HCT116 (cell line): ENCODE results near the gene SBNO2. TPM values are rescaled to one million over a fixed set of nuclear protein-coding genes. Genes with fewer than 3 reads are reported as not detected.
A peak's percentile ranks its signal among the peaks of the same experiment; 100 is the strongest.
"Not testable (repeated sequence)": the region's sequence is repeated elsewhere in the genome, so short reads cannot be mapped to it uniquely, and the experiment has no call there.

Experiments used
- ATAC-seq: fragments of 200-7000 bp; cut with Tn5 transposase; 2 replicates; pipeline ENCODE4 v1.9.1; 2020; ENCODE audit warnings: mild to moderate bottlenecking, moderate library complexity
- BruUV-seq: library from RNA; stranded (reverse); fragments of 400-500 nt; replicated peaks from 2 replicates; lab custom pipeline; 2021; lab: Mats Ljungman, UMichigan
- CTCF ChIA-PET: fragments of 300-600 bp; sonication (Branson Sonifier 250); formaldehyde crosslinking; loops from one replicate; lab custom pipeline; 2021; ENCODE audit warnings: antibody characterized with exemption; lab: Charles Lee
- POLR2A ChIA-PET: fragments of 300-600, 350-600 bp; sonication (Branson Sonifier 250); formaldehyde crosslinking; loops from one replicate; lab custom pipeline; 2021; ENCODE audit warnings: antibody characterized with exemption; lab: Charles Lee
- RAD21 ChIA-PET, 2 experiments: fragments of 300-600 bp; sonication (Branson Sonifier 250); formaldehyde crosslinking; loops; one replicate each; lab custom pipeline; 2023; ENCODE audit warnings: low total read pairs in 2 of 2; ENCODE audit not compliant: uncharacterized antibody in 2 of 2, unreplicated experiment in 2 of 2, low non-redundant PET in 1 of 2; lab: Charles Lee
- DNase-seq: peaks from one replicate; pipeline ENCODE4 v3.0.0-alpha.2; 2010; ENCODE audit warnings: low read depth, low spot score
- H2AFZ ChIP-seq: fragments of 200-600 bp; shearing (Covaris generic), sonication (generic); 2 replicates; pipeline ENCODE4 v1.6.1; 2017; ENCODE audit warnings: low read depth, mixed run types, mixed read lengths, antibody characterized with exemption, low read length; ENCODE audit not compliant: poor library complexity, severe bottlenecking
- H3K27ac ChIP-seq: 2 replicates; pipeline ENCODE4 v1.5.1; 2012; ENCODE audit warnings: low read depth, low read length
- H3K27me3 ChIP-seq: fragments of 200-600 bp; sonication (generic); 2 replicates; pipeline ENCODE4 v1.6.1; 2016; ENCODE audit warnings: mixed run types, low read length, mixed read lengths; ENCODE audit not compliant: insufficient read depth
- H3K36me3 ChIP-seq, 2 experiments: fragments of 200-500 bp in 1 of 2; fragments of 200-600 bp in 1 of 2; sonication (Bioruptor generic) in 1 of 2; sonication (generic) in 1 of 2; 2 replicates each; pipeline versions ENCODE4 v1.5.1 to v1.6.1; 2014 to 2016; ENCODE audit warnings: low read length in 2 of 2, inconsistent platforms in 1 of 2, mixed read lengths in 1 of 2, mixed run types in 1 of 2; ENCODE audit not compliant: insufficient read depth in 2 of 2, control insufficient read depth in 1 of 2
- H3K4me1 ChIP-seq, 2 experiments: fragments of 200-600 bp in 1 of 2; sonication (generic) in 1 of 2; 2 replicates each; pipeline versions ENCODE4 v1.5.1 to v1.6.1; 2012 to 2017; ENCODE audit warnings: low read length in 2 of 2, inconsistent platforms in 1 of 2, mild to moderate bottlenecking in 1 of 2, mixed read lengths in 1 of 2, mixed run types in 1 of 2, moderate library complexity in 1 of 2; ENCODE audit not compliant: insufficient read depth in 2 of 2, control insufficient read depth in 1 of 2
- H3K4me2 ChIP-seq: fragments of 200-600 bp; sonication (generic); 2 replicates; pipeline ENCODE4 v1.6.1; 2017; ENCODE audit warnings: mixed run types, low read length, mixed read lengths
- H3K4me3 ChIP-seq, 2 experiments: fragments of 200-600 bp in 1 of 2; sonication (generic) in 1 of 2; replicated peaks in 1 of 2; 2 replicates each; pipeline ENCODE4 v1.5.1; 2011 to 2016; ENCODE audit warnings: low read length in 2 of 2, control low read depth in 1 of 2, low read depth in 1 of 2, mild to moderate bottlenecking in 1 of 2, mixed read lengths in 1 of 2, mixed run types in 1 of 2
- H3K79me2 ChIP-seq: fragments of 200-600 bp; sonication (generic); 2 replicates; pipeline ENCODE4 v1.6.1; 2017; ENCODE audit warnings: mild to moderate bottlenecking, mixed run types, low read length, moderate library complexity, mixed read lengths; ENCODE audit not compliant: insufficient read depth
- H3K9ac ChIP-seq: fragments of 200-600 bp; sonication (generic); 2 replicates; pipeline ENCODE4 v1.6.1; 2016; ENCODE audit warnings: low read length, mixed read lengths
- H3K9me2 ChIP-seq: fragments of 200-600 bp; sonication (generic), shearing (Covaris generic); 2 replicates; pipeline ENCODE4 v1.6.1; 2017; ENCODE audit warnings: mixed run types, mild to moderate bottlenecking, moderate library complexity; ENCODE audit not compliant: insufficient read depth
- H3K9me3 ChIP-seq, 2 experiments: fragments of 200-500 bp in 1 of 2; fragments of 200-600 bp in 1 of 2; sonication (Bioruptor generic) in 1 of 2; sonication (generic) in 1 of 2; 2 replicates each; pipeline ENCODE4 v1.6.1; 2014 to 2017; ENCODE audit warnings: low read length in 2 of 2, mixed read lengths in 2 of 2, inconsistent platforms in 1 of 2, low read depth in 1 of 2, mild to moderate bottlenecking in 1 of 2, mixed run types in 1 of 2, moderate library complexity in 1 of 2; ENCODE audit not compliant: control insufficient read depth in 1 of 2, insufficient read depth in 1 of 2
- H4K20me1 ChIP-seq: fragments of 200-600 bp; sonication (generic), shearing (Covaris generic); 2 replicates; pipeline ENCODE4 v1.6.1; 2017; ENCODE audit warnings: mixed run types, mild to moderate bottlenecking, moderate library complexity; ENCODE audit not compliant: insufficient read depth
- CBX3 ChIP-seq: IDR thresholded peaks from 2 replicates; pipeline ENCODE4 v1.6.1; 2012; ENCODE audit warnings: low read depth
- EZH2phosphoT487 ChIP-seq: fragments of 200-600 bp; IDR thresholded peaks from 2 replicates; pipeline ENCODE4 v1.6.1; 2018; ENCODE audit warnings: antibody characterized with exemption, borderline replicate concordance
- JUND ChIP-seq: IDR thresholded peaks from 2 replicates; pipeline ENCODE4 v1.6.1; 2012
- MAX ChIP-seq: IDR thresholded peaks from 2 replicates; pipeline ENCODE4 v1.6.1; 2012
- RAD21 ChIP-seq: IDR thresholded peaks from 2 replicates; pipeline ENCODE4 v1.6.1; 2012; ENCODE audit warnings: low read depth, mild to moderate bottlenecking
- SRF ChIP-seq: IDR thresholded peaks from 2 replicates; pipeline ENCODE4 v1.6.1; 2012; ENCODE audit warnings: low read depth
- TCF7L2 ChIP-seq: IDR thresholded peaks from 2 replicates; pipeline ENCODE4 v1.7.0; 2011; ENCODE audit warnings: borderline replicate concordance, inconsistent platforms; ENCODE audit not compliant: insufficient read depth, insufficient read length; ENCODE audit errors: extremely low read depth
- ZBTB33 ChIP-seq: IDR thresholded peaks from 2 replicates; pipeline ENCODE4 v1.6.1; 2011; ENCODE audit warnings: mild to moderate bottlenecking, low read length, moderate library complexity; ENCODE audit not compliant: insufficient replicate concordance; ENCODE audit errors: extremely low read depth
- intact Hi-C: fragments of 100-400 bp; cut with micrococcal nuclease; formaldehyde crosslinking; loops from 2 replicates; pipeline ENCODE4 v1.10.0; 2022
- total RNA-seq: library from RNA; stranded (reverse); gene quantifications from one replicate; pipeline ENCODE4 v1.2.1, GENCODE V29; 2021; ENCODE audit not compliant: unreplicated experiment
- TF ChIP-seq, protein P1 (sequence below), 3 experiments: fragments of 200-600 bp in 1 of 3; sonication (generic) in 1 of 3; IDR thresholded peaks in 2 of 3; conservative IDR thresholded peaks in 1 of 3; 2 replicates each; pipeline ENCODE4 v1.5.1; 2012 to 2017; ENCODE audit warnings: low read depth in 2 of 3, low read length in 2 of 3, antibody characterized with exemption in 1 of 3, borderline replicate concordance in 1 of 3, control low read depth in 1 of 3, mild to moderate bottlenecking in 1 of 3, mixed read lengths in 1 of 3, mixed run types in 1 of 3, moderate library complexity in 1 of 3; ENCODE audit not compliant: insufficient read depth in 1 of 3

Gene SBNO2
- total RNA-seq, 1 experiment from 2014 or later: 66.4 TPM

GRCh38 chr19:1205114-1206099 lies 31.3 kb upstream of the SBNO2 start, which contains the start of gene STK11 (continued):
- peak; percentile 47 for TF ChIP-seq ZBTB33
- no peak for TF ChIP-seq EZH2phosphoT487
- TF ChIP-seq SRF: no peak
- no peak for TF ChIP-seq TCF7L2
- no peak for TF ChIP-seq CBX3
- TF ChIP-seq, protein P1, sequence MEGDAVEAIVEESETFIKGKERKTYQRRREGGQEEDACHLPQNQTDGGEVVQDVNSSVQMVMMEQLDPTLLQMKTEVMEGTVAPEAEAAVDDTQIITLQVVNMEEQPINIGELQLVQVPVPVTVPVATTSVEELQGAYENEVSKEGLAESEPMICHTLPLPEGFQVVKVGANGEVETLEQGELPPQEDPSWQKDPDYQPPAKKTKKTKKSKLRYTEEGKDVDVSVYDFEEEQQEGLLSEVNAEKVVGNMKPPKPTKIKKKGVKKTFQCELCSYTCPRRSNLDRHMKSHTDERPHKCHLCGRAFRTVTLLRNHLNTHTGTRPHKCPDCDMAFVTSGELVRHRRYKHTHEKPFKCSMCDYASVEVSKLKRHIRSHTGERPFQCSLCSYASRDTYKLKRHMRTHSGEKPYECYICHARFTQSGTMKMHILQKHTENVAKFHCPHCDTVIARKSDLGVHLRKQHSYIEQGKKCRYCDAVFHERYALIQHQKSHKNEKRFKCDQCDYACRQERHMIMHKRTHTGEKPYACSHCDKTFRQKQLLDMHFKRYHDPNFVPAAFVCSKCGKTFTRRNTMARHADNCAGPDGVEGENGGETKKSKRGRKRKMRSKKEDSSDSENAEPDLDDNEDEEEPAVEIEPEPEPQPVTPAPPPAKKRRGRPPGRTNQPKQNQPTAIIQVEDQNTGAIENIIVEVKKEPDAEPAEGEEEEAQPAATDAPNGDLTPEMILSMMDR (IDR thresholded peaks at IDR 0.05 in 2 of 3, conservative IDR thresholded peaks at IDR 0.05 in 1 of 3; ENCODE audit: borderline replicate concordance in 1 of 3, insufficient read depth in 1 of 3, low read depth in 2 of 3, low read length in 2 of 3): no peak
- TF ChIP-seq MAX: peak; percentile 51; the same call in 1 of the 2 replicates
- no peak for TF ChIP-seq RAD21
- TF ChIP-seq JUND: no peak

DNA sequence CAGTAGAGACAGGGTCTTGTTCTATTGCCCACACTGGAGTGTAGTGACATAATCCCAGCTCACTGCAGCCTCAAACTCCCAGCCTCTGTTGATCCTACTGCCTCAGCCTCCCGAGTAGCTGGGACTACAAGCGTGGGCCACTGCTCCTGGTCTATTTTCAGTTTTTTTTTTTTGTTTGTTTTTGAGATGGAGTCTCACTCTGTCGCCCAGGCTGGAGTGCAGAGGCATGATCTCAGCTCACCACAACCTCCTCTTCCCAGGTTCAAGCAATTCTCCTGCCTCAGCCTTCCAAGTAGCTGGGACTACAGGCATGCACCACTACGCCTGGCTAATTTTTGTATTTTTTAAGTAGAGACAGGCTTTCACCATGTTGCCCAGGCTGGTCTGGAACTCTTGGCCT lies 26.5 kb upstream of the SBNO2 start:
- H3K4me2 ChIP-seq, H3K9me3 ChIP-seq, POLR2A ChIA-PET, DNase-seq, CTCF ChIA-PET, H3K36me3 ChIP-seq, intact Hi-C loops, BruUV-seq, H3K9ac ChIP-seq, H3K79me2 ChIP-seq, RAD21 ChIA-PET, H4K20me1 ChIP-seq, H2AFZ ChIP-seq, H3K27me3 ChIP-seq, H3K9me2 ChIP-seq, H3K27ac ChIP-seq, ATAC-seq, H3K4me3 ChIP-seq: not testable (repeated sequence)
- peaks cover 13 to 18% of the 10 kb centered on the region in 2 experiments for H3K4me1 ChIP-seq
